ENCODE measurements around the gene NDFIP2.

GRCh38 chr13:79540504-79540903 is 59.5 kb downstream of the NDFIP2 start:
- TF ChIP-seq, protein P1, sequence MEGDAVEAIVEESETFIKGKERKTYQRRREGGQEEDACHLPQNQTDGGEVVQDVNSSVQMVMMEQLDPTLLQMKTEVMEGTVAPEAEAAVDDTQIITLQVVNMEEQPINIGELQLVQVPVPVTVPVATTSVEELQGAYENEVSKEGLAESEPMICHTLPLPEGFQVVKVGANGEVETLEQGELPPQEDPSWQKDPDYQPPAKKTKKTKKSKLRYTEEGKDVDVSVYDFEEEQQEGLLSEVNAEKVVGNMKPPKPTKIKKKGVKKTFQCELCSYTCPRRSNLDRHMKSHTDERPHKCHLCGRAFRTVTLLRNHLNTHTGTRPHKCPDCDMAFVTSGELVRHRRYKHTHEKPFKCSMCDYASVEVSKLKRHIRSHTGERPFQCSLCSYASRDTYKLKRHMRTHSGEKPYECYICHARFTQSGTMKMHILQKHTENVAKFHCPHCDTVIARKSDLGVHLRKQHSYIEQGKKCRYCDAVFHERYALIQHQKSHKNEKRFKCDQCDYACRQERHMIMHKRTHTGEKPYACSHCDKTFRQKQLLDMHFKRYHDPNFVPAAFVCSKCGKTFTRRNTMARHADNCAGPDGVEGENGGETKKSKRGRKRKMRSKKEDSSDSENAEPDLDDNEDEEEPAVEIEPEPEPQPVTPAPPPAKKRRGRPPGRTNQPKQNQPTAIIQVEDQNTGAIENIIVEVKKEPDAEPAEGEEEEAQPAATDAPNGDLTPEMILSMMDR (conservative IDR thresholded peaks at IDR 0.05; ENCODE audit: low read length) = no peak
- no peak for TF ChIP-seq EZH2phosphoT487 (IDR thresholded peaks at IDR 0.05; ENCODE audit: borderline replicate concordance)

Data from Loucy (cell line).